AG10803 (cell line): ENCODE results near the gene CSN3.

Experiments used
- DNase-seq: peaks from one replicate; pipeline ENCODE4 v3.0.0; 2010; ENCODE audit warnings: low read depth
- H3K4me3 ChIP-seq: 2 replicates; pipeline ENCODE4 v1.5.1; 2011; ENCODE audit warnings: mild to moderate bottlenecking, low read length, control low read depth
- CTCF ChIP-seq: conservative IDR thresholded peaks from 2 replicates; pipeline ENCODE4 v1.5.1; 2011; ENCODE audit warnings: mild to moderate bottlenecking, low read length, control low read depth, inconsistent platforms

Gene CSN3

GRCh38 chr4:70298051-70298450 is 55.7 kb downstream of the CSN3 start:
- no peak for DNase-seq
- H3K4me3 ChIP-seq: no peak overlapping the region
- TF ChIP-seq CTCF: no peak

- DNase-seq: no peak
- no peak overlapping the region for H3K4me3 ChIP-seq
- TF ChIP-seq CTCF: no peak
Observed at GRCh38 chr4:70299643-70300042, 57.2 kb downstream of the CSN3 start.

- no peak for TF ChIP-seq CTCF
- no peak for DNase-seq
- H3K4me3 ChIP-seq: no peak overlapping the region
Observed at GRCh38 chr4:70300215-70300614, 57.8 kb downstream of the CSN3 start.
